GM19043 (cell line): ENCODE data around the gene SND1.

Experiments used
- ATAC-seq: cut with Tn5 transposase; IDR thresholded peaks from one replicate; pipeline ENCODE4 v1.9.1; 2021; ENCODE audit warnings: low read depth; ENCODE audit not compliant: unreplicated experiment

SND1 gene

DNA sequence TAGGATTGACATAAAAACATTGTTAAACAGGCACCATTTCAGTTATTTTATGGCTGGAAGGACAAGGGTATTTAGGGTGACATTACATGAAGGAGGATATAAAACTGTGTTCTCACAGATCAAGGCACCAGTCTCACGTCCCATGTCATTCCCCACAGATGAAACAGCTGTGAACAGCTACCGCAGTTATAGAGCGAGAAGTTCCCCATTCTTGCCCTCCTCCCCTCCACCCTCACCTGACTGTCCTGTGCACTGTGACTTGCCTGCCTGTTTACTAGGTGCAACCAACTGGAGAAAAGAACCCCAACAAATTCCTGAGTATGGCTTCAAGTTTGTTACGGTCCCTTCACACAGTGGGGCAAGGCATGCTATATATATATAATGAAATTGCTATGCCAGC, 141.6 kb downstream of the SND1 start:
- peak; percentile 65 for ATAC-seq

DNA sequence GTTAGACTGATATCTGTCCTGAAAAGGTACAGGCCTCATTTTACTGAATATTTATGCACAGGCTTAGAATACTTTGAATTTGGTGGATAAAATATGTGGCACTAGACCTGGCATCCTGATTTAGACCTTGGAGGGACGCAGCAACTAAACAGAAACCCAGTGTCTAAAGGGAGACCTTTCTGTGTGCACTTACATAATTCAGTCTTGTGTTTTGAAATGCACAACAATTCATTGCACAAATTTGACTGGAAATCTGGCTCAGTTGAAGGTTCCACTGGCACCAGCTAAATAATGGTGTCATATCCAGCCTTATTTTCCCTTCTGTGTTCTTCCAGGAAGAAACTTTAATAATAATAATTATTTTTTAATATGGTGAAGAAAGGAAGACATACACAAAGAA, 142.1 kb downstream of the SND1 start:
- ATAC-seq = no peak

DNA sequence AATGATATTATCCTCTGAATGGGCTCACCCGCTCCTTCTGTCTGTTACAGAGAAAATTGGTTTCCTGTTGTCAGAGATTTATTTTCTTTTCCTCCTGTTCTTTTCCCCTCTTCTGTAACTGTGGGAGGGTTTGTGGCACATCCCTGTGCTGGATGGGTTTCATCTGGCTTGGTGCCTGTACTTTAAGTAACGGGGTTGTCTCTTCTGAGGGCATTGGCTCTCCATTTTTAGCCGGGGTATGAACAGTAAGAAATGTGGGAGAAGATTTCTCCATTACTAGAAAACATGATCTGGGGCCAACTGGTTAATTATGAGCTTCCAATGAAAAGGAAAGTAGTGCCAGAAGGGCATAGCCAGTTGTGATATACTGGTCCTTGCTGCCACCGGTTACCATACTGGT, 142.6 kb downstream of the SND1 start:
- no peak for ATAC-seq

DNA sequence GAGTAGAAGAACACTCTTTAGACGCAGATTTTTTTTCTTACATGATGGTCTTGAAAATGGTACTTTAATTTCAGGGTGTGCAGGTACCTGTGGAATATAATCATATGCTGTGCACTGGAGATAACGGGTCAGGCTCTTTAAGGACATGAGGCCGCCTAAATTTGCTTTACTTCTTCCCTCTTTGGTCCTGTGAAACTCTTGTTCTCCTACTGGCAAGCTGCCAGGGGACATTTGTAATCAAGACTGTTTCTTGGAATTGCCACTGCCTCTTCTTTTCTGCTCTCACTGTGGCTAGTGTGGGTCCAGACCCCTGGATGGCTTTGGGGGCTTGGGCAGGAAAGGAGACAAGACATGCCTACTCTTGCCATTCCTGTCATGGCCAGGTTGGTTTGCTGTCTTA, 146.0 kb downstream of the SND1 start:
- no peak for ATAC-seq

DNA sequence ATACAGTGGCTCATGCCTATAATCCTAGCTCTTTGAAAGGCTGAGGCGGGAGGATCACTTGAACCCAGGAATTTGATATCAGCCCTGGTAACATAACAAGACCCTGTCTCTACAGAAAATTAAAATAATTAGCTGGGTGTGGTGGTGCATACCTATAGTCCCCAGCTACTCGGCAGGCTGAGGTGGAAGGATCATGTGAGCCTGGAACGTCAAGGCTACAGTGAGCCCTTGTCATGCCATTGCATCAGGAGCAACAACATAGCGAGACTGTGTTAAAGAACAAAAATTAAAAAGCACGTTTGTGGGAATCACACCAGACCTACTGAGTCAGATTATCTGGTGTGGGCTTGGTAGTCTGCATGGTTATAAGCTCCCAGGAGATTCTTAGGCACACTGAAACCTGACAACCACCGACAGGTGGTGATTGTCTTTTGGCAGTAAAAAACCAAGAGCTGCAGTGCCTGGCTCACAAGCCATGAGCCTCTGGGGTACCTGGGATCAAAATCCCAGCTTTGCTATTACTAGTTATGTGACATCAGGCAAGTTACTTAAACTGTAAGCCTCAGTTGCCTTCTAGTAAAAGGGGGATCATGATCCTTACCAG, 146.9 kb downstream of the SND1 start:
- ATAC-seq = no peak

DNA sequence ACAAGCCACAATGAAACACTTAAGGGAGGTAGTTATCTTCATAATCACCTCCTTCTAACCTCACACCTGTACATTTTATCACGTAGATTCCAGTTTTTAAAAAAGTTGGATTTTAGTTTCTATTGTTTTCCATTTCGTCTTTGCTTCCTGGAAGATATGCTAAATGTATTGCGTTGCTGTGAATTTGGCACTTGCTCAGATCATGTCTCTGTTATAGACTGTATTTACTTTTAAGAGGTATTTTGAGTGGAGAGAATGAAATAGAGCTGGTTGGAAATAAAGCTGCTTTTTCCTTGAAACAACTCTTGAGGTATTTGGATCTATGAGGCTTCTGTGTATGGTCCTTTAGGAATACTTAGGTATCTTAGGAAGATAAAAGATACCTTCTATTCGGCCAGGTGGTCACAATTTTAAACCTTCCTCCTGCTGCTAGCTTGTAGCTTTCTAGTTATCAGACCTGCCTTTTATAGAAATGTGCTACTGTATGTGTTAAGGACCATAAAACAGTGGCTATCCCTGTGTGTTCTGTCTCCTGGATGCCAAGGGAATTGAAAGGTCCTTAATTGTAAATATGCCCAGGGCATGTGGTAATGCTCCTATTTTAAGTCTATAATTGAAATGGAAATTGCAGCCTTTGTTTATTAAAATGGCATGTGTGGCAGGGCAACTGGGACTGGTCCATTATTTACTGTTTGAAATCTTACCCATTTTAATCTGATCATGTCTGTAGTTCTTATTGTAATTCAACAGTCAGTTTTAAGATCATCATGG, 147.7 kb downstream of the SND1 start:
- no peak for ATAC-seq

DNA sequence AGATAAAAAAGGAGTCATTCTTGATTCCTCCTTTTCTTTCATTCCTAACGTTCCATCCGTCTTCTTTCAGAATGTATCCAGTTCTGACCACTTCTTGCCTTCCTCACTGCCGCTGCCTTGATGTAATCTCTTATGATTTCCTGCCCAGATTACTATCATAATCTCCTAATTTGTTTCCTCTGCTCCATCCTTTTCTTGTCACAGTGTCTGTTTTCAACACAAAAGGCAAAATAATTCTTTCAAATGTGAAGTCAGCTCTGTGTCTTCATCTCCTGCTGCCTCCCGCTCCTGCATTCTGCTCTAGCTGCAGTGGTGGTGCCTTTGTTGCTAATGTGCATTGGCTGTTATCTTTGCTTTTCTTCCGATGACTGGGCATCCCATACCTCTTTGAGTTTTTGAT, 150.9 kb downstream of the SND1 start:
- no peak for ATAC-seq

DNA sequence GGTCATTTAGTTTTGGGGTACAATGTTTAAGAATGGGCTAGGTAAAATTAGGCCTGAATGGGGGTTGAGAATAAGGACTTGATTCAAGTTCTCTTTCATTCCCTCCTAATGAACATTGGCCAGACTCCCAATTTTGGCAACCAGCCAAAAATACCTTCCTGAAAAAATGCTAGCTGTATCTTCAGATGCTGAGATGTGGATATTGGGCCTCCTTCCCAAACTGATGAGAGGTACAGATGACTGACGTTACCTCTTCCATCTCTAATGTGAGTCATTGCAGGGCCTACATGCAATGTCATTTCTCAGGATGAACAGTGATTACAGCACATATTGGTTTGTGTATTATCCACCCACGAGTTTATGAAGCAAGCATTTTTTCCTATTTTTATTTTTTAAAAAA, 151.6 kb downstream of the SND1 start:
- ATAC-seq = no peak

DNA sequence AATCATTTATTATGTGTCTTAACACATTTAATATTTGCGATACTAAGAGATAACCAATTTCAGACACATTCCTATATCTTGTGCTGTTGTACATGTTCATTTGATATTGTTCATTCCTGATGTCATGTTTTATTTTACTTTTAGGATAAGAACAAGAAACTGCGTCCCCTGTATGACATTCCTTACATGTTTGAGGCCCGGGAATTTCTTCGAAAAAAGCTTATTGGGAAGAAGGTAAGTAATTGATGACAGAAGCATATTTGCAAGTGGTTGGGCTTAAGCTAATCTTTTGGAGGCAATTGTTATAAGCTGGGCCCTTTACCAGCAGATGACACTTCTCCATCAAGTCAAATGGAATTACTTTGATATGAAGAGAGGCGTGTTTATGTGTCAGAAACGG, 155.3 kb downstream of the SND1 start:
- no peak for ATAC-seq

DNA sequence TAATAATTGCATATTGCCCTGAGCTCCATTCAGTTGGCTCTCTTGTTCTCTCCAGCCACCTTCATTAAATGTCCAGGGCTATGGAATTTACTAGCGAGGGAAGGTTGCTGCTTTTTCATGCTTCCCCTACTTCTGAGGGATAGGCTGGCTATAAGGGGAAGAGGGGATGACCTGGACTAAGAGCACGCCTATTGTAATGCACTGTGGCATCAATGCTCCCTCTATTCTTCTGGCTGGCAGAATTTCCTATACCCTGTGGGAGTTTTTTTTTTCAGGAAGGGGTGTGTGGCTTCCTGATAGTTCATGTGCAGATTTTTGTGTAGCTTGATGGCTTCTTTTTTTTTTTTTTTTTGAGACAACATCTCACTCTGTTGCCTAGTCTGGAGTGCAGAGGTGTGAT, 155.8 kb downstream of the SND1 start:
- ATAC-seq = no peak

DNA sequence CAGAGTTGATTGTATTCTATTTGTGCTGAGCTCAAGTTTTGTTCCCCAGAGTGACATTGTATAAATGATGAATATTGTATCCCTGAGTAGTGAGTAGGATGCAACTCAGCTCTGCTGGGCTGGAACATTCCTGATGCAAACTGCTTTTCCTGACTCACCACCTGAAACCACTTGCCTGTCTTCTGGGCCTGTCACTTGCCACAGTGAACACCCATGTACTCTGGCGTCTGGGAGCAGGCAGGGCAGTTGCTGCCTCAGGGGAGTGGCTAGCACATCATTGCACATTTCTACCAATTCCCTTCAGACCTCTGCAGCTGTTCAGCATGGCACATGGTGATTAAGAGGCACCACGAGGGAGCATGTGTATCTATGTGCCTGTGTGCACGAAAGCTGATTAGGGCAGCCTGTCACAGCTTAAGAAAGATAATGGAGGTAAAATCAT, 157.3 kb downstream of the SND1 start:
- ATAC-seq = no peak

DNA sequence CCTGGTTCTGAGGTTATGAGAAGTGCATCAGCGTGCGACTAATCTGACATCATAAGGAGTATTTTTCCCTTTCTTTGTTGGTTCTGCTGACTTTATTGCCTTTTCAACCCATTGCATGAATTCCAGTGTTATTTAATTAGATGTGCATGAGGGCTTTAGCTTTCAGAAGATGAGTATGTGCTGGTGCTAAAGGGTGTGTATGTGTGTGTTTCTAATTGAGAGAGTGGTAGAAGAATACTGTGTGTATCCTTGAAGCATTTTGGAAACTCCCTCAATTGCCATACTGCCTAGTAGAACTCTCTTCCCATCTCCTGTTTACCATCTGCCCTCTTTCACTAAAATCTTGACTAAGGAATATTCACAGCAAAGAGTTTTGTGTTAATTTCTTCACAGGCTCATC, 158.1 kb downstream of the SND1 start:
- no peak for ATAC-seq

DNA sequence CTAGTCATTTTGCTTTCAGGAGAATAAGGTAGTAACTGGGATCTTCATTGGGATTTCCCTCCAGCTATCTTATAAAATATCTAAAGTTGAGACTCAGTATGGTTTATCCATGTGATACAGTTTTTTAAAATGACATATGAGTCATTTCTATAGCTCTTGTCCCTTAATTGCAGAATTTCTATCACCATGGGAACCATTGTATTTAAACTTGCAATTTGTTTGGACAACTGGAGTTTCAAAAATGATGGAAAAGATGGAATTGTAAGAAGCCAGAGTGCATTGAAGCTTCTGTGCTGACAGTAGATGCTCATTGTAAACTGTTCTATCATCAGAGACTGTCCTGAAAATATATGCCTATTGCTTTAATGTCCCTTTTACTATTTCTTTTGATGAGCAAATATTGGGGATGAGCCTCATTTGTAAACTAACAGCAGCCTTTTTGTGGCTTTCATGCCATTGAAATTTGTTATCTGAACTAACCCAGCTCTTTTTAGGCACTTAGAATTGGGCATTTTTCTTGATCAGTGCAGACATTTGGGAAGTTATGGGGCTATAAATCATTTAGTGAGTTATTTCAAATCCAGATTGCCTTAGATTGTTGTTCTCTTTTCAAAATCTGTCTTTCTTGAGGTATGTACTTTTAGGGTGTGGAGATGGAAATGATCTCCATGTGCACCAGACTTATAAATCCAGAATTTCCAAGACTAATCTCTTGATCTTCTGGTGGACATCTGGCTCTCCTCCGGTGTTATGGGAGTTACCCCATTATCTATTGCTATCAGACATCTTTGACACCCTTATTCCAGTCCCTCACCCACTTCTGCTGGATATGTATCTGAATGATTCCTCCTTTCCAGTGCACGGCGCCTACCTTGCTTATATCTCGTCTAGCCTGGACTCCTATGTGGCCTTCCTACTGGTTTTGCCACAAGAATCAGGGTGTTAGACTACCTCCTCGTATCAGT, 159.0 kb downstream of the SND1 start:
- no peak for ATAC-seq

DNA sequence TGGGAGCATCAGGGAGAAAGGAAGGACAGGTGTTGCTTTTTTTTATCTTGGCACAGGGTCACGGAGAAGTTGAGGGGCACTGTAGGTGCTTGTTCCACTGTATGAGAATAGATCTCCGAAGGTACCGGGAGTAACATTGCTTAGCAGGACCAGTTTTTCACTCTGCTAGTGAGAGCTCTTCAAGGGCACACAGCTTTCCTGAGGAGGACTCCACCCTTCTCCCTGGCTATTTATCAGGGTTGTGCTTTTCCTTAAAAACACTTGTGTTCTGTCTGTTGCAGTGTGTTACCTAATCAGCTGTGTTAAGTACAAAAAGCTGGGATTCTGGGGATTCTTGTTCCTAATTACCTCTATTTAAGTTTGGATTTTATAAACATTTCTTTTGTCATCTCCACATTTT, 160.5 kb downstream of the SND1 start:
- ATAC-seq = no peak

DNA sequence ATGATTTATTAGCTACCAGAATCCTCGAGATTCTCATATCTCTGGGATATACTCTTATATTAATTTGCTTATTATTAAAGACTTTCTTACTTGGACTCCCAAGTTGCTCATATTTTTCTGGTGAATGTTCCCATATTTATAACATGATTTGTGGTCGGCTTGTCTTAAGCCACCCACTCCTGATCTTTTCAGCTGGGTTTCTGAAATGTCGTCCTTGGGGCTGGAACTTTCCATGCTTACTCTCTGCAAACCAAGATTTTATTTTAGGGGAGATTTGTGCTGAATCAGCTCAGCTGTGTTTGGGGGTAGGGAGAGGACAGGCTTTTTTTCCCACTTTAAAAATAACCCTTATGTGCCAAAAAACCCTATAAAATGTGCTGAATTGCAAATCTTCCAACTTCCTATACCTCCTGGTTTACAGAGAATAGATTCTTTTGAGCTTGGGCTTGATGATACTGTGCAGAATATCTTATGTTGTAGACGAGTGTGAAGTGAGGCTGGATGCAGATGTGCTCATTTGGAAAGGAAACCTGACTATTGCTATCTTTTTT, 162.1 kb downstream of the SND1 start:
- ATAC-seq = no peak

DNA sequence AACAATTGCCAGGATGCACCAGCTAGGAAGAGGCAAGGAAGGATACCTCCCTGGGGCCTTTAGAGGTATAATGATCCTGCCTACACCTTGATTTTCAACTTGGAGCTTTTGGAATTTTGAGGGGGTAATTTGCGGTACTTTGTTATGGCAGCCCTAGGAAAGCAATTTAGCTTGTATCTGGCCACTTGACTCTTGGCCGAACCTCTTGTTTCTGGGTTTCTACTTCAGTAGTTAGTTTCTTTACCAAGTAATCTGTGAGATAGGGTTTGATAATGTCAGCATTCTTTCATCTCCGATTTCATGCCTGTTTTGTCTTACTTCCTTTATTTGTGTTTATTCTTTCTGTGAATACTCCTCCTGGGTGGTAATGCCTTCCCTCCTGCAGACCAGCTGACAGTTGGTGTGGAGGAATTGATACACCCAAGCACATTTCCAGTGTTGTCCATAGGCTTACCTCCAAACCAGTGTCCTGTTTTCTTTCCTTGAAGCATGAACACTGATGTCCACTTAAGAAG, 163.7 kb downstream of the SND1 start:
- ATAC-seq = no peak

DNA sequence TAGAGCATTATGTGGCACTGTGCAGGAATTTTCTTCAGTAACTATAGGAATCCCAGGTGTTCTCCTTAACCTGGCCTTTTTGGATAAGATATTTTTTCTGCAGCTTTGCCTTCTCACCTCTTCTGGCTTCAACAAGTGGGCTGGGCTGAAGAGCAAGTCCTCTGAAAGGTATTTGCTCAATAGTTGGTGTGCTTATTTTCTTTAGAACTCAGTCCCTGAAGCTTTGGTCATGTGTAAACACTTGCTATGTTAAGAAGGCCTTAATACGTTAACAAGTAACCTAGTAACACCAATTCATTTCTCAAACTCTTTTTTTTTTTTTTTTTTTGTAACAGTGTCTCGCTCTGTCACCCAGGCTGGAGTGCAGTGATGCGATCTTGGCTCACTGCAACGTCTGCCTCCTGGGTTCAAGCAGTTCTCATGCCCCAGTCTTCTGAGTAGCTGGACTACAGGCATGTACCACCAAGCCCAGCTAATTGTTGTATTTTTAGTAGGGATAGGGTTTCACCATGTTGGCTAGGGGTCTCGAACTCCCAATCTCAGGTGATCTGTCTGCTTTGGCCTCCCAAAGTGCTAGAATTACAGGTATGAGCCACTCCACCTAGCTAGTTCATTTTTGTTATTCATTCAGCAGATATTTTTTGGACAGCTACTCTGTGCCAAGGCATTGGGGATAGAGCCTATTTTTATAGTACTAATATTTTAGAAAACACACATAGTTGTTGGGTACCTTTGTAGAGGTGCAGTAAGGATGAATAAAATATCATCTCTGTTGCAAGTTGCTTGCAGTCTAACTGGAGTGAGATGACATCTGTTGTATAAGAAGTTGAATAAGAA, 164.6 kb downstream of the SND1 start:
- ATAC-seq = no peak

DNA sequence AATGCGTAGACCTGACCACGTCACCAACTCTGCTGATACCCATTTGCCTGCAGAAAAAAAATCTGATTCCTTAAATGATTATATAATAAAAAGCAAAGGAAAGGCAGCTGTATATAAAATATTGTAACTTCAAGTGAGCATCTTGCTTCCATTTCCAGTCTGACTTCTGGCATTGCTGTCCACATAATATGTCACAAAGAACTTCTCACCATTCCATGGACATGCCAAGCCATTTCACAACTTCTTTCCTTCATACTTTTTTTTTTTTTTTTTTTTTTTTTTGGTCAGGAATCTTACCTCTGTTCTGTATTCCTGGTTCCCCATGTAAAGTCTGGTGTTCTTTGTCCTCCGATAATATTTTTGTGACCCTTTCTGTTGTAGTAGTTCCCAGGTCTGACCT, 165.5 kb downstream of the SND1 start:
- no peak for ATAC-seq

DNA sequence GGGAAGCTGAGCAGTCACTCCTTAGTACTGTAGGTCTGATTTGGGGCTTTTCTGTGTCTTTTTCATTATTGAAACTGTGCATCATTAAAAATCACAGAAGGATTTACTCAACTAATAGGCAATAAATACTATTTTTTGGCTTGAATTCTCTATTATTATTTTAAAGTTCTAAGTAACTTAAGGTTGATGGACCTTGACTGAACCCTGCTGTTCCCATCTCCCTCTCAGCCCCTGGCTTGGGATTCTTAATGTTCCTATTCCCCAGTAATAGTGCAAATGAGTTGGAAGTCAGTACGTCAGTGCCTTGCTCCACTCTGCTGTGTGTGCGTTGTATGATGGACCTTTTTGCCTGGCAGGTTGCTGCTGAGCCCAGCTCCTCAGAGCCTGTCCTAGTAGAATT, 166.3 kb downstream of the SND1 start:
- ATAC-seq = no peak
